Activated CD4-positive, alpha-beta T cell treated with anti-CD3 and anti-CD28 coated beads for 36 hours (primary cell): Measurements from ENCODE around the gene PAQR4. TPM values are rescaled to one million over a fixed set of nuclear protein-coding genes. Genes with fewer than 3 reads are reported as not detected.

Experiments
- ATAC-seq: fragments of 200-7000 bp; cut with Tn5 transposase; one replicate; pipeline ENCODE4 v1.10.0; 2021; ENCODE audit warnings: mild to moderate bottlenecking, moderate library complexity
- CTCF ChIA-PET: fragments of 350-600 bp; sonication (Branson Sonifier 250); formaldehyde crosslinking; loops from one replicate; lab custom pipeline; 2021; ENCODE audit warnings: antibody characterized with exemption; lab: Charles Lee
- POLR2A ChIA-PET: fragments of 350-600 bp; sonication (Branson Sonifier 250); formaldehyde crosslinking; loops from one replicate; lab custom pipeline; 2021; ENCODE audit warnings: antibody characterized with exemption, inconsistent platforms; lab: Charles Lee
- DNase-seq: peaks from one replicate; pipeline ENCODE4 v3.0.0-alpha.2; 2020
- H3K27ac Mint-ChIP-seq: one replicate; pipeline ENCODE4 v1.8.0; 2021; ENCODE audit warnings: mixed read lengths
- H3K27me3 Mint-ChIP-seq: one replicate; pipeline ENCODE4 v1.8.0; 2021; ENCODE audit warnings: mixed read lengths
- H3K36me3 Mint-ChIP-seq: one replicate; pipeline ENCODE4 v1.8.0; 2021; ENCODE audit warnings: low read depth, mixed read lengths
- H3K4me1 Mint-ChIP-seq: one replicate; pipeline ENCODE4 v1.8.0; 2021; ENCODE audit warnings: mixed read lengths
- H3K4me3 Mint-ChIP-seq: one replicate; pipeline ENCODE4 v1.8.0; 2021; ENCODE audit warnings: mild to moderate bottlenecking, moderate library complexity, mixed read lengths
- H3K9me3 Mint-ChIP-seq: one replicate; pipeline ENCODE4 v1.8.0; 2021; ENCODE audit warnings: low read depth, mixed read lengths
- intact Hi-C, 2 experiments: fragments of 100-400 bp; cut with DNase I in 1 of 2; cut with micrococcal nuclease in 1 of 2; formaldehyde crosslinking; loops; one replicate each; pipeline versions ENCODE4 v1.14.2 to v1.15.1; 2022 to 2024; cut with DNase I, micrococcal nuclease
- total RNA-seq, 2 experiments: library from RNA; stranded (reverse); gene quantifications; one replicate each; pipeline ENCODE4 v1.2.3, GENCODE V29; 2021

Gene PAQR4
- total RNA-seq, 2 experiments from 2014 or later = 28.7 to 31.2 TPM

GRCh38 chr16:2981899-2982250, 12.7 kb downstream of the PAQR4 start:
- Mint-ChIP-seq H3K27ac (peak overlapping the region; percentile 82), H3K4me3 (peak overlapping the region; percentile 87), H3K27me3 (peaks cover 2% of the 10 kb centered on the region), H3K4me1 (peaks cover 6% of the 10 kb centered on the region), H3K36me3 (peaks cover 22% of the 10 kb centered on the region), H3K9me3 (no peaks in the 10 kb centered on the region)
- DNase-seq (no peak), ATAC-seq (no peak)
- POLR2A ChIA-PET = no interaction called here
- CTCF ChIA-PET = interaction anchor here (0.7 to 0.9 kb wide), 3 partner anchors 20 to 50 kb away, joined by 3 read pairs; no protein-coding TSS in a partner anchor
- intact Hi-C loops = loop anchor here in 1 of 2 experiments (5.0 kb wide), 1 partner anchor 125 kb away; no protein-coding TSS in a partner anchor

DNA sequence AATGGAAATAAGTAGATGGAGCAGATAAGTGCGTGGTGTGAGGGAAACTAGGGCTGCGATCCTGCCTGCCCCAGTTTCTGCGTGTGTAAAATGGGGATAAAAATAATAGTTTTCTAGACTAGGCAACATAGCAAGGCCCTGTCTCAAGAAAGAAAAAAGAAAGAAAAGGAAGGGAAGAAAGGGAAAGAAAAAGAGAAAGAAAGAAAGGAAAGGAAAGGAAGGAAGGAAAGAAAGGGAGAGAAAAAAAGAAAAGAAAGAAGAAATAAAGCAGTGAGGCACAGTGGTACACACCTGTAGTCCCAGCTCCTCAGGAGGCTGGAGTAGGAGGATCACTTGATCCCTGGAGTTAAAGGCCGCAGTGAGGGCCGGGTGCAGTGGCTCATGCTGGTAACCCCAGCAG, 13.3 kb downstream of the PAQR4 start:
- Mint-ChIP-seq H3K9me3 (no peaks in the 10 kb centered on the region), H3K4me3 (no peak overlapping the region), H3K36me3 (peaks cover 17% of the 10 kb centered on the region), H3K27ac (no peak overlapping the region), H3K4me1 (peaks cover 6% of the 10 kb centered on the region), H3K27me3 (peaks cover 2% of the 10 kb centered on the region)
- ATAC-seq (no peak), DNase-seq (no peak)
- intact Hi-C loops = loop anchor here in 1 of 2 experiments (5.0 kb wide), 1 partner anchor 125 kb away; no protein-coding TSS in a partner anchor
- POLR2A ChIA-PET = no interaction called here
- CTCF ChIA-PET = interaction anchor here (0.8 to 1.1 kb wide), 2 partner anchors 12 to 20 kb away, joined by 3 to 4 read pairs; no protein-coding TSS in a partner anchor

DNA sequence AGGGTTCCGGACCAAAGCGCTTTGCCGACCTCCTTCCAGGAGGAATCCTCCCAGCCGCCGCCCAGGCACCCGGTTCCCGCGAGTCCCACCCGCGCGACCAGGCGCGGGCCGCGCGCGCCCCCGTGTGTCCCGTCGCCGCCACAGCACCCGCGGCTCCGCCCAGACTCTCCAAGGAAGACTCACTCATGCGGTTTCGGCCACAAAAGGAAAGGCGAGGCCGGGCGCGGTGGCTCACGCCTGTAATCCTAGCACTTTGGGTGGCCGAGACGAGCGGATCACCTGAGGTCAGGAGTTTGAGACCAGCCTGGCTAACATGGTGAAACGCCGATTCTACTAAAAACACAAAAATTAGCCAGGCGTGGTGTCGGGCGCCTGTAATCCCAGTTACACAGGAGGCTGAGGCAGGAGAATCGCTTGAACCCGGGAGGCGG, 14.6 kb downstream of the PAQR4 start:
- ATAC-seq (peak; percentile 57), DNase-seq (peak; percentile 88)
- H3K9me3 Mint-ChIP-seq = no peaks in the 10 kb centered on the region
- peaks cover 2% of the 10 kb centered on the region for H3K27me3 Mint-ChIP-seq
- peak overlapping the region; percentile 41 for H3K4me3 Mint-ChIP-seq
- CTCF ChIA-PET = interaction anchor here (0.7 kb wide), 1 partner anchor 134 kb away, joined by 6 read pairs; no protein-coding TSS in a partner anchor
- peaks cover 8% of the 10 kb centered on the region for H3K36me3 Mint-ChIP-seq
- H3K4me1 Mint-ChIP-seq = peaks cover 6% of the 10 kb centered on the region
- H3K27ac Mint-ChIP-seq = no peak overlapping the region
- POLR2A ChIA-PET = no interaction called here
- intact Hi-C loops = loop anchor here in 1 of 2 experiments (1.0 to 5.0 kb wide), 3 partner anchors 21 to 124 kb away; no protein-coding TSS in a partner anchor

GRCh38 chr16:2985462-2985861, 16.3 kb downstream of the PAQR4 start:
- ATAC-seq (no peak), DNase-seq (no peak)
- ChIA-PET CTCF (interaction anchor here (1.2 kb wide), 2 partner anchors 10 to 15 kb away, joined by 3 read pairs; no protein-coding TSS in a partner anchor), POLR2A (no interaction called here)
- intact Hi-C loops = no loop called here
- Mint-ChIP-seq H3K4me1 (peaks cover 6% of the 10 kb centered on the region), H3K27ac (no peak overlapping the region), H3K9me3 (no peaks in the 10 kb centered on the region), H3K27me3 (peaks cover 2% of the 10 kb centered on the region), H3K4me3 (no peak overlapping the region), H3K36me3 (peaks cover 2% of the 10 kb centered on the region)

- peaks cover 2% of the 10 kb centered on the region for H3K36me3 Mint-ChIP-seq
- peaks cover 6% of the 10 kb centered on the region for H3K4me1 Mint-ChIP-seq
- DNase-seq = no peak
- no peaks in the 10 kb centered on the region for H3K9me3 Mint-ChIP-seq
- CTCF ChIA-PET = interaction anchor here (0.7 to 1.6 kb wide), 3 partner anchors 16 to 42 kb away, joined by 3 read pairs; no protein-coding TSS in a partner anchor
- POLR2A ChIA-PET = no interaction called here
- H3K27me3 Mint-ChIP-seq = peaks cover 2% of the 10 kb centered on the region
- intact Hi-C loops = no loop called here
- no peak overlapping the region for H3K27ac Mint-ChIP-seq
- ATAC-seq = no peak
- H3K4me3 Mint-ChIP-seq = no peak overlapping the region
Measured at GRCh38 chr16:2985893-2986355, 16.8 kb downstream of the PAQR4 start.

GRCh38 chr16:2986623-2987188, 17.6 kb downstream of the PAQR4 start:
- DNase-seq (no peak), ATAC-seq (no peak)
- intact Hi-C loops = no loop called here
- no peak overlapping the region for H3K27ac Mint-ChIP-seq
- POLR2A ChIA-PET = no interaction called here
- peaks cover 5% of the 10 kb centered on the region for H3K4me1 Mint-ChIP-seq
- CTCF ChIA-PET = interaction anchor here (0.7 to 1.6 kb wide), 2 partner anchors 22 to 41 kb away, joined by 3 read pairs; no protein-coding TSS in a partner anchor
- H3K36me3 Mint-ChIP-seq = peaks cover under 1% of the 10 kb centered on the region
- no peak overlapping the region for H3K4me3 Mint-ChIP-seq
- no peaks in the 10 kb centered on the region for H3K9me3 Mint-ChIP-seq
- H3K27me3 Mint-ChIP-seq = peaks cover under 1% of the 10 kb centered on the region

GRCh38 chr16:2987286-2987685, 18.1 kb downstream of the PAQR4 start:
- Mint-ChIP-seq H3K27me3 (no peaks in the 10 kb centered on the region), H3K36me3 (no peaks in the 10 kb centered on the region), H3K4me1 (peaks cover 4% of the 10 kb centered on the region), H3K9me3 (no peaks in the 10 kb centered on the region), H3K27ac (no peak overlapping the region), H3K4me3 (no peak overlapping the region)
- POLR2A ChIA-PET = interaction anchor here (0.6 kb wide), 1 partner anchor 15 kb away, joined by 3 read pairs; no protein-coding TSS in a partner anchor
- CTCF ChIA-PET = interaction anchor here (0.6 to 1.6 kb wide), 2 partner anchors 38 to 41 kb away, joined by 3 read pairs; no protein-coding TSS in a partner anchor
- intact Hi-C loops = no loop called here
- DNase-seq (no peak), ATAC-seq (no peak)

GRCh38 chr16:2987833-2988232, 18.7 kb downstream of the PAQR4 start:
- Mint-ChIP-seq H3K27me3 (no peaks in the 10 kb centered on the region), H3K4me3 (no peak overlapping the region), H3K36me3 (no peaks in the 10 kb centered on the region), H3K4me1 (peaks cover 4% of the 10 kb centered on the region), H3K9me3 (no peaks in the 10 kb centered on the region), H3K27ac (no peak overlapping the region)
- no peak for ATAC-seq
- ChIA-PET CTCF (interaction anchor here (0.5 to 0.6 kb wide), 2 partner anchors 37 to 105 kb away, joined by 3 read pairs; partner anchors contain the start of gene FLYWCH2), POLR2A (interaction anchor here (0.6 kb wide), 1 partner anchor 15 kb away, joined by 3 read pairs; no protein-coding TSS in a partner anchor)
- intact Hi-C loops = no loop called here
- no peak for DNase-seq

GRCh38 chr16:2988590-2989099, 19.5 kb downstream of the PAQR4 start:
- Mint-ChIP-seq H3K4me3 (no peak overlapping the region), H3K27me3 (no peaks in the 10 kb centered on the region), H3K27ac (no peak overlapping the region), H3K36me3 (no peaks in the 10 kb centered on the region), H3K4me1 (peaks cover 4% of the 10 kb centered on the region), H3K9me3 (no peaks in the 10 kb centered on the region)
- intact Hi-C loops = no loop called here
- ChIA-PET POLR2A (no interaction called here), CTCF (interaction anchor here (0.5 kb wide), 1 partner anchor 106 kb away, joined by 3 read pairs; the partner anchor contains the start of gene FLYWCH2)
- no peak for DNase-seq
- ATAC-seq = no peak

- H3K4me1 Mint-ChIP-seq = no peaks in the 10 kb centered on the region
- no peaks in the 10 kb centered on the region for H3K9me3 Mint-ChIP-seq
- CTCF ChIA-PET = no interaction called here
- ATAC-seq (no peak), DNase-seq (no peak)
- POLR2A ChIA-PET = no interaction called here
- no peaks in the 10 kb centered on the region for H3K27me3 Mint-ChIP-seq
- no peak overlapping the region for H3K4me3 Mint-ChIP-seq
- intact Hi-C loops = no loop called here
- no peak overlapping the region for H3K27ac Mint-ChIP-seq
- no peaks in the 10 kb centered on the region for H3K36me3 Mint-ChIP-seq
Measured at GRCh38 chr16:2990891-2991290, 21.7 kb downstream of the PAQR4 start.

GRCh38 chr16:2991566-2992261, 22.6 kb downstream of the PAQR4 start:
- ATAC-seq = no peak
- H3K27me3 Mint-ChIP-seq = no peaks in the 10 kb centered on the region
- intact Hi-C loops = no loop called here

More at GRCh38 chr16:2991566-2992261, 22.6 kb downstream of the PAQR4 start:
- ChIA-PET CTCF (no interaction called here), POLR2A (no interaction called here)
- no peaks in the 10 kb centered on the region for H3K4me1 Mint-ChIP-seq
- no peaks in the 10 kb centered on the region for H3K9me3 Mint-ChIP-seq
- no peak overlapping the region for H3K27ac Mint-ChIP-seq
- H3K36me3 Mint-ChIP-seq = no peaks in the 10 kb centered on the region
- no peak for DNase-seq
- H3K4me3 Mint-ChIP-seq = no peak overlapping the region
